ENCODE data around the gene CSF1. TPM values are rescaled to one million over a fixed set of nuclear protein-coding genes. Genes with fewer than 3 reads are reported as not detected.

Gene CSF1
- polyA plus RNA-seq, 1 of the 3 experiments (the other 2 are of a cell fraction), result 31.9 TPM

DNA sequence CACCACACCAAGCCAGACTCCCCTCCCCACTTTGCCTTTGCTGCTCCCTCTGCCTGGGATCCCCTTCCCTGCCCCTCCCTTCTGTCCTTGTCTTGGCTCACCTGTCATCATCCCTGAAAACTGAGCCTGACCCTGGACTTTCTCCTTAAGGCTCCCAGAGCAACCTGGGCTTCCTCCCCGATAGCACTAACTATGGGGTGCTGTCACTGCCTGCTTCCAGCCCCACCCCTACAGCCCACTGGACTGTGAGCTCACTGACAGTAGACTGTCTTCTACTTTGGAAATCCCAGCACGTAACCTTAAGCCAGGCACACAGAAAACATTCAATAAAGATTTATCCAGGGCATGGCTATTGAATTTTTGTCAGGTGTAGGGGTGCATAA is 9.5 kb upstream of the CSF1 start:
- POLR2A ChIA-PET, result no interaction called here
- Histone ChIP-seq H3K9ac (no peak overlapping the region), H4K20me1 (ENCODE audit: insufficient read depth) (no peaks in the 10 kb centered on the region), H3K4me1 (ENCODE audit: control insufficient read depth in 1 of 2, insufficient read depth in 2 of 2, low read depth in 1 of 2, low read length in 1 of 2) (no peaks in the 10 kb centered on the region; a peak in 1 of 4 replicates), H3K4me3 (ENCODE audit: low read depth in 2 of 2, low read length in 1 of 2) (no peak overlapping the region), H3K27ac (ENCODE audit: low read depth in 2 of 2, low read length in 1 of 2) (no peak overlapping the region), H3K79me2 (ENCODE audit: insufficient read depth) (no peaks in the 10 kb centered on the region), H3F3A (replicated peaks; ENCODE audit: insufficient read depth) (no peaks in the 10 kb centered on the region), H3K36me3 (replicated peaks in 1 of 2; ENCODE audit: control insufficient read depth in 1 of 2, insufficient read depth in 2 of 2, low read length in 1 of 2) (no peaks in the 10 kb centered on the region), H2AFZ (ENCODE audit: low read depth) (no peak overlapping the region), H3K4me2 (no peak overlapping the region), H3K27me3 (ENCODE audit: insufficient read depth) (no peaks in the 10 kb centered on the region), H3K9me2 (no peaks in the 10 kb centered on the region), H3K9me3 (no peaks in the 10 kb centered on the region)
- TF ChIP-seq FOSL2 (IDR thresholded peaks at IDR 0.05; ENCODE audit: borderline replicate concordance, low read depth), result no peak
- TF ChIP-seq EP300 (IDR thresholded peaks at IDR 0.05; ENCODE audit: borderline replicate concordance in 1 of 2, low read depth in 1 of 2, low read length in 1 of 2), result no peak
- TF ChIP-seq YY1 (IDR thresholded peaks at IDR 0.05; ENCODE audit: low read depth), result no peak
- TF ChIP-seq SIN3A (IDR thresholded peaks at IDR 0.05; ENCODE audit: borderline replicate concordance, low read depth, low read length), result no peak
- no peak for TF ChIP-seq GABPA (IDR thresholded peaks at IDR 0.05; ENCODE audit: low read depth)
- no peak for TF ChIP-seq CHD2 (IDR thresholded peaks at IDR 0.05; ENCODE audit: low read length, partially characterized antibody)
- TF ChIP-seq, protein P1, sequence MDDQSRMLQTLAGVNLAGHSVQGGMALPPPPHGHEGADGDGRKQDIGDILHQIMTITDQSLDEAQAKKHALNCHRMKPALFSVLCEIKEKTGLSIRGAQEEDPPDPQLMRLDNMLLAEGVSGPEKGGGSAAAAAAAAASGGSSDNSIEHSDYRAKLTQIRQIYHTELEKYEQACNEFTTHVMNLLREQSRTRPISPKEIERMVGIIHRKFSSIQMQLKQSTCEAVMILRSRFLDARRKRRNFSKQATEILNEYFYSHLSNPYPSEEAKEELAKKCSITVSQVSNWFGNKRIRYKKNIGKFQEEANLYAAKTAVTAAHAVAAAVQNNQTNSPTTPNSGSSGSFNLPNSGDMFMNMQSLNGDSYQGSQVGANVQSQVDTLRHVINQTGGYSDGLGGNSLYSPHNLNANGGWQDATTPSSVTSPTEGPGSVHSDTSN (IDR thresholded peaks at IDR 0.05), result no peak
- no peak for TF ChIP-seq JUND (IDR thresholded peaks at IDR 0.05)
- TF ChIP-seq TCF12 (IDR thresholded peaks at IDR 0.05), result no peak
- no peak for TF ChIP-seq TAF1 (IDR thresholded peaks at IDR 0.05; ENCODE audit: borderline replicate concordance, low read depth, low read length)
- no peak for TF ChIP-seq FOXJ3 (CRISPR knock-in tag; IDR thresholded peaks at IDR 0.05)
- TF ChIP-seq TEAD4 (IDR thresholded peaks at IDR 0.05; ENCODE audit: borderline replicate concordance, insufficient read depth), result no peak
- no peak for TF ChIP-seq EZH2phosphoT487 (IDR thresholded peaks at IDR 0.05; ENCODE audit: borderline replicate concordance, low read depth)
- CTCF ChIA-PET, result interaction anchor here (0.7 to 0.8 kb wide), 2 partner anchors 12 to 355 kb away, joined by 3 read pairs; no protein-coding TSS in a partner anchor
- WGBS (ENCODE audit: low lambda C conversion rate), result 95% methylated on average over 2 of the region's 2 CpGs
- no peak for DNase-seq

DNA sequence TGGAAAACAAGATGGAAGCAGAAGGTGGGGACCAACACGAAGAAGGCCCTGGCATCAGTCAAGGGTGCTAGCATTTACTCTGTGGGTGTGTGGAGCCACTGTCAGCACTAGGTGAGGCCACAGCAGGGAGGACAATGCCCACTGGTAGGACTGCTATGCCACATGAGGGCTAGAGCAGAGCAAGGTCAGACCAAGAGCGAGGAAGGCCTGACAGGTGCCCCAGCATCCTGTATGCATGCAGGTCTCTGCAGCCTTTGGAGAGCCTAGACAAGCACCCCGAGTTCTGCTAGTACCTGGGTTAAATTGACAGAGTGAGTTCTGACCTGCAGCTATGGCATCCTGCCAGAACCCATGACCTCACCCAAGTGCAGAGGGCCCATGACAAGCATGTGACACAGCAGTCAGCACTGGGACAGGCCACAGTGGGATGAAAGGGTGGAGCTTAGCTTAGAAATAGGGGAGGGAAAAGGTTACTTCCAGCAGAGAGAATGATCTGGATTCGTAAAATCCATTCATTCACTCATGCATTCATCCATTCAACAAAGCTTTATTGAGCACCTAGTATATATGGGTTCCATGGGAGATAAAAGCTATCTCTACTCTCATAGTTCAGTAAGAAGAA is 9.0 kb upstream of the CSF1 start:
- H3K79me2 ChIP-seq (ENCODE audit: insufficient read depth), result no peaks in the 10 kb centered on the region
- TF ChIP-seq, protein P2, sequence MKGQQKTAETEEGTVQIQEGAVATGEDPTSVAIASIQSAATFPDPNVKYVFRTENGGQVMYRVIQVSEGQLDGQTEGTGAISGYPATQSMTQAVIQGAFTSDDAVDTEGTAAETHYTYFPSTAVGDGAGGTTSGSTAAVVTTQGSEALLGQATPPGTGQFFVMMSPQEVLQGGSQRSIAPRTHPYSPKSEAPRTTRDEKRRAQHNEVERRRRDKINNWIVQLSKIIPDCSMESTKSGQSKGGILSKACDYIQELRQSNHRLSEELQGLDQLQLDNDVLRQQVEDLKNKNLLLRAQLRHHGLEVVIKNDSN (IDR thresholded peaks at IDR 0.05; ENCODE audit: borderline replicate concordance, low read depth), result no peak
- TF ChIP-seq, protein P3, sequence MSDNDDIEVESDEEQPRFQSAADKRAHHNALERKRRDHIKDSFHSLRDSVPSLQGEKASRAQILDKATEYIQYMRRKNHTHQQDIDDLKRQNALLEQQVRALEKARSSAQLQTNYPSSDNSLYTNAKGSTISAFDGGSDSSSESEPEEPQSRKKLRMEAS (IDR thresholded peaks at IDR 0.05; ENCODE audit: low read depth), result no peak
- no peak for TF ChIP-seq RXRA (IDR thresholded peaks at IDR 0.05; ENCODE audit: borderline replicate concordance, low read depth)
- TF ChIP-seq FOSL2 (IDR thresholded peaks at IDR 0.05; ENCODE audit: borderline replicate concordance, low read depth), result no peak
- TF ChIP-seq RAD21 (IDR thresholded peaks at IDR 0.05; ENCODE audit: low read length), result no peak
- TF ChIP-seq GABPA (IDR thresholded peaks at IDR 0.05; ENCODE audit: low read depth), result no peak
- TF ChIP-seq TCF12 (IDR thresholded peaks at IDR 0.05), result no peak
- TF ChIP-seq JUND (IDR thresholded peaks at IDR 0.05), result no peak
- no peak for TF ChIP-seq FOXM1 (IDR thresholded peaks at IDR 0.05; ENCODE audit: low read depth)
- no peak overlapping the region for H3K4me3 ChIP-seq (ENCODE audit: low read depth in 2 of 2, low read length in 1 of 2)
- no peak overlapping the region for H3K27ac ChIP-seq (ENCODE audit: low read depth in 2 of 2, low read length in 1 of 2)
- H3K4me2 ChIP-seq, result no peak overlapping the region
- no peak overlapping the region for H3K9ac ChIP-seq
- no peaks in the 10 kb centered on the region for H3K9me3 ChIP-seq
- no peak for DNase-seq
- no peak overlapping the region for H2AFZ ChIP-seq (ENCODE audit: low read depth)
- H3K4me1 ChIP-seq (ENCODE audit: control insufficient read depth in 1 of 2, insufficient read depth in 2 of 2, low read depth in 1 of 2, low read length in 1 of 2), result no peaks in the 10 kb centered on the region
- H4K20me1 ChIP-seq (ENCODE audit: insufficient read depth), result no peaks in the 10 kb centered on the region
- H3K9me2 ChIP-seq, result no peaks in the 10 kb centered on the region
- H3F3A ChIP-seq (replicated peaks; ENCODE audit: insufficient read depth), result no peaks in the 10 kb centered on the region
- CTCF ChIA-PET, result interaction anchor here (0.7 to 1.1 kb wide), 3 partner anchors 12 to 356 kb away, joined by 3 read pairs; no protein-coding TSS in a partner anchor
- H3K27me3 ChIP-seq (ENCODE audit: insufficient read depth), result no peaks in the 10 kb centered on the region
- POLR2A ChIA-PET, result no interaction called here
- no peaks in the 10 kb centered on the region for H3K36me3 ChIP-seq (replicated peaks in 1 of 2; ENCODE audit: control insufficient read depth in 1 of 2, insufficient read depth in 2 of 2, low read length in 1 of 2)
- 91% methylated on average over 3 of the region's 4 CpGs for WGBS (ENCODE audit: low lambda C conversion rate)

Measured in SK-N-SH (cell line).